Caco-2 (cell line): ENCODE measurements around the gene CHIC2. TPM values are rescaled to one million over a fixed set of nuclear protein-coding genes. Genes with fewer than 3 reads are reported as not detected.

Experiments used
- BruUV-seq: library from RNA; stranded (reverse); fragments of 400-500 nt; replicated peaks from 2 replicates; lab custom pipeline; 2021; lab: Mats Ljungman, UMichigan
- CTCF ChIA-PET: fragments of 300-600 bp; sonication (Branson Sonifier 250); formaldehyde crosslinking; loops from one replicate; lab custom pipeline; 2022; ENCODE audit warnings: antibody characterized with exemption; lab: Charles Lee
- POLR2A ChIA-PET: fragments of 300-600 bp; sonication (Branson Sonifier 250); formaldehyde crosslinking; loops from one replicate; lab custom pipeline; 2022; ENCODE audit warnings: antibody characterized with exemption; lab: Charles Lee
- DNase-seq, 2 experiments: peaks; one replicate each; pipeline versions ENCODE4 v3.0.0 to v3.0.0-alpha.2; 2020 to 2022
- H3K27me3 ChIP-seq: replicated peaks from 2 replicates; pipeline ENCODE4 v1.6.0; 2011; ENCODE audit warnings: low read length; ENCODE audit not compliant: control insufficient read depth, insufficient read depth
- H3K36me3 ChIP-seq: 2 replicates; pipeline ENCODE4 v1.5.1; 2011; ENCODE audit warnings: low read length; ENCODE audit not compliant: control insufficient read depth, insufficient read depth
- H3K4me1 ChIP-seq: fragments of 250-450 bp; sonication (Bioruptor Pico); 2 replicates; pipeline ENCODE4 v1.5.1; 2020; ENCODE audit warnings: mild to moderate bottlenecking
- H3K4me3 ChIP-seq: 2 replicates; pipeline ENCODE4 v1.5.1; 2011; ENCODE audit warnings: low read depth, mild to moderate bottlenecking, control low read depth, low read length
- H3K9me3 ChIP-seq: fragments of 250-450 bp; sonication (Bioruptor Pico); 2 replicates; pipeline ENCODE4 v1.5.1; 2020; ENCODE audit warnings: mild to moderate bottlenecking, moderate library complexity
- H3K27ac Mint-ChIP-seq: one replicate; pipeline ENCODE4 v1.8.0; 2022; ENCODE audit warnings: mixed read lengths; ENCODE audit not compliant: unreplicated experiment
- H3K27me3 Mint-ChIP-seq: one replicate; pipeline ENCODE4 v1.8.0; 2022; ENCODE audit warnings: mixed read lengths; ENCODE audit not compliant: insufficient read depth, unreplicated experiment
- H3K36me3 Mint-ChIP-seq: one replicate; pipeline ENCODE4 v1.8.0; 2022; ENCODE audit warnings: mild to moderate bottlenecking, mixed read lengths; ENCODE audit not compliant: insufficient read depth, unreplicated experiment
- H3K4me1 Mint-ChIP-seq: one replicate; pipeline ENCODE4 v1.8.0; 2022; ENCODE audit warnings: low read depth, mixed read lengths; ENCODE audit not compliant: unreplicated experiment
- H3K4me3 Mint-ChIP-seq: one replicate; pipeline ENCODE4 v1.8.0; 2022; ENCODE audit warnings: mild to moderate bottlenecking, moderate library complexity, mixed read lengths; ENCODE audit not compliant: unreplicated experiment
- H3K9me3 Mint-ChIP-seq: one replicate; pipeline ENCODE4 v1.8.0; 2022; ENCODE audit warnings: mixed read lengths; ENCODE audit not compliant: unreplicated experiment
- intact Hi-C: fragments of 100-400 bp; cut with micrococcal nuclease; formaldehyde crosslinking; loops from one replicate; pipeline ENCODE4 v1.10.0; 2022; ENCODE audit not compliant: unreplicated experiment
- total RNA-seq: library from RNA; stranded (reverse); gene quantifications from 2 replicates; pipeline ENCODE4 v1.2.3, GENCODE V29; 2022
- TF ChIP-seq, protein P1 (sequence below), 2 experiments: fragments of 200-600 bp in 1 of 2; IDR thresholded peaks; 1 replicate in 1 of 2; 2 replicates in 1 of 2; pipeline versions ENCODE4 v1.5.1 to v1.8.0; 2011 to 2022; ENCODE audit warnings: antibody characterized with exemption in 1 of 2, control low read depth in 1 of 2, inconsistent platforms in 1 of 2, low read depth in 1 of 2, low read length in 1 of 2, mild to moderate bottlenecking in 1 of 2, moderate library complexity in 1 of 2; ENCODE audit not compliant: insufficient read depth in 1 of 2, severe bottlenecking in 1 of 2, unreplicated experiment in 1 of 2

Gene CHIC2
- total RNA-seq, 1 experiment from 2014 or later: 30.0 TPM

DNA sequence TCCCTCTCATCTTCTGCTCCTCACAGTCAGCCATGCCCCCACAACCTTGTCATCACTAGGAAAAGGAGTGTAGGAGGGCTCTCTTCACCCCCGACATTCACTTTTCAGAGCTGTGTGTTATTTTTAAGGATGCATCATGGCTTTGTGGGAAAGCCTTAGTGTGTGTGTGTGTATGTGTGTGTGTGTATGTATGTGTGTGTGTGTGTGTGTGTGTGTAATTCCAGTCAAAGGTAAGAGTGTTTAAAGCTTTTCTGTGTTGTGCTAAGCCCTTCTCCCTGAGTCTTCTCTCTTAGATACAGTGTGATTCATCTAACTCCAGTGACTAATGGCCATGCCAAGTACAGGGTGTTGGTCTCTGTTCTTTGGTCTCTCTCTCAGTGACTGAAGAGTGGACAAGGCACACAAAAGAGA lies 76.6 kb downstream of the CHIC2 start:
- Mint-ChIP-seq H3K4me3 (no peak overlapping the region), H3K36me3 (peaks cover 14% of the 10 kb centered on the region), H3K4me1 (peaks cover 9% of the 10 kb centered on the region), H3K27me3 (no peaks in the 10 kb centered on the region), H3K9me3 (peaks cover 17% of the 10 kb centered on the region), H3K27ac (no peak overlapping the region)
- H3K4me1 ChIP-seq: peaks cover 5% of the 10 kb centered on the region
- intact Hi-C loops: no loop called here
- ChIA-PET POLR2A (no interaction called here), CTCF (no interaction called here)
- no peaks in the 10 kb centered on the region for H3K36me3 ChIP-seq
- H3K4me3 ChIP-seq: no peak overlapping the region
- H3K9me3 ChIP-seq: no peaks in the 10 kb centered on the region
- BruUV-seq: no TSS peak
- TF ChIP-seq, protein P1, sequence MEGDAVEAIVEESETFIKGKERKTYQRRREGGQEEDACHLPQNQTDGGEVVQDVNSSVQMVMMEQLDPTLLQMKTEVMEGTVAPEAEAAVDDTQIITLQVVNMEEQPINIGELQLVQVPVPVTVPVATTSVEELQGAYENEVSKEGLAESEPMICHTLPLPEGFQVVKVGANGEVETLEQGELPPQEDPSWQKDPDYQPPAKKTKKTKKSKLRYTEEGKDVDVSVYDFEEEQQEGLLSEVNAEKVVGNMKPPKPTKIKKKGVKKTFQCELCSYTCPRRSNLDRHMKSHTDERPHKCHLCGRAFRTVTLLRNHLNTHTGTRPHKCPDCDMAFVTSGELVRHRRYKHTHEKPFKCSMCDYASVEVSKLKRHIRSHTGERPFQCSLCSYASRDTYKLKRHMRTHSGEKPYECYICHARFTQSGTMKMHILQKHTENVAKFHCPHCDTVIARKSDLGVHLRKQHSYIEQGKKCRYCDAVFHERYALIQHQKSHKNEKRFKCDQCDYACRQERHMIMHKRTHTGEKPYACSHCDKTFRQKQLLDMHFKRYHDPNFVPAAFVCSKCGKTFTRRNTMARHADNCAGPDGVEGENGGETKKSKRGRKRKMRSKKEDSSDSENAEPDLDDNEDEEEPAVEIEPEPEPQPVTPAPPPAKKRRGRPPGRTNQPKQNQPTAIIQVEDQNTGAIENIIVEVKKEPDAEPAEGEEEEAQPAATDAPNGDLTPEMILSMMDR (IDR thresholded peaks at IDR 0.05; ENCODE audit: insufficient read depth in 1 of 2, low read depth in 1 of 2, low read length in 1 of 2, severe bottlenecking in 1 of 2, unreplicated experiment in 1 of 2): no peak
- no peaks in the 10 kb centered on the region for H3K27me3 ChIP-seq
- no peak for DNase-seq

DNA sequence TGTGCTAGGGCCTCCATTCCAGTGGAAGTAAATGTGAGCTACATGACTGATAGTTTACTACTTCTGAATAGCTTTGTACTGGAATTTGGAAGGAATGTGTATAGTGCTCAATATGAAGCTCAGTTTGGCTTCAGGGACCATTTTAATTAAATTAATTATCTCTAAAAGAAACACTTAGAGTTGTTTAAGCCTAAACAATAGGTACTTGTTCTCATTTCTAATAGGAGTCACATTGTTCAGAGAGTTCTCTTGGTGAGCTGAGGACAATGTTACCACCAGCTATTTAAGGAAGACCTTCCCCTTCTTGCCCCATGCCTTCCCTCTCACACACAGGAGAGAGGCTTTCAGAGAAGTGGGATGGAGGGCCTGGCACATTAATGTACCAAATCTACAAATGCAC lies 78.3 kb downstream of the CHIC2 start:
- CTCF ChIA-PET: no interaction called here

DNA sequence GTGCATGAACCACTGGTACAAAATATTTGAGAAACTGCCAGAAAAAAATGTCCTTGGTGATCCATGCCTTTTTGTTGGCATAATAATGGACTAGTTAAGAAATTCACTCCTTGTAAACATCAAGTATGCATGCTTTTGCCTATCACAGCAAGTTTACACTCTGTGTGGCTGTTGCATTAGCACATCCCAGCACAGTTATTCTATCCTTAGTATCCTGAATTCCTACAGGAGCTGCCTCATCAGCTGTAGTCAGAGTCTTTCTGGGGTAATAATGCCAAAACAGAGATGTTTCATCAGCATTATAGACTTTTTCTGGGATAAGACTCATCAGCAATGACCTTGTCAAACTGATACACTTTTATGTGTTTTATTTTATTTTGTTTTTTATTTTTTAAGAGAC lies 82.8 kb downstream of the CHIC2 start:
- Mint-ChIP-seq H3K4me1 (peaks cover 9% of the 10 kb centered on the region), H3K27me3 (no peaks in the 10 kb centered on the region), H3K27ac (no peak overlapping the region), H3K9me3 (peaks cover 17% of the 10 kb centered on the region), H3K36me3 (peaks cover 14% of the 10 kb centered on the region), H3K4me3 (no peak overlapping the region)
- TF ChIP-seq, protein P1 (IDR thresholded peaks at IDR 0.05; ENCODE audit: insufficient read depth in 1 of 2, low read depth in 1 of 2, low read length in 1 of 2, severe bottlenecking in 1 of 2, unreplicated experiment in 1 of 2): no peak
- CTCF ChIA-PET: no interaction called here
- intact Hi-C loops: no loop called here
- no peak overlapping the region for H3K4me3 ChIP-seq
- POLR2A ChIA-PET: interaction anchor here (0.6 kb wide), 1 partner anchor 288 kb away, joined by 5 read pairs; no protein-coding TSS in a partner anchor
- no peaks in the 10 kb centered on the region; the same call in 1 of the 2 replicates for H3K4me1 ChIP-seq
- no peaks in the 10 kb centered on the region for H3K9me3 ChIP-seq
- no peak for DNase-seq
- no TSS peak for BruUV-seq
- no peaks in the 10 kb centered on the region for H3K27me3 ChIP-seq
- H3K36me3 ChIP-seq: no peaks in the 10 kb centered on the region

More for the DNA sequence above, 78.3 kb downstream of the CHIC2 start:
- TF ChIP-seq, protein P1 (IDR thresholded peaks at IDR 0.05; ENCODE audit: insufficient read depth in 1 of 2, low read depth in 1 of 2, low read length in 1 of 2, severe bottlenecking in 1 of 2, unreplicated experiment in 1 of 2): no peak
- BruUV-seq: no TSS peak
- no peak overlapping the region for H3K27ac Mint-ChIP-seq
- peaks cover 4% of the 10 kb centered on the region for H3K4me1 ChIP-seq
- H3K4me1 Mint-ChIP-seq: peaks cover 9% of the 10 kb centered on the region
- H3K27me3 ChIP-seq: no peaks in the 10 kb centered on the region
- H3K4me3 ChIP-seq: no peak overlapping the region
- H3K36me3 ChIP-seq: no peaks in the 10 kb centered on the region
- H3K27me3 Mint-ChIP-seq: no peaks in the 10 kb centered on the region
- H3K9me3 Mint-ChIP-seq: peaks cover 17% of the 10 kb centered on the region
- no peak overlapping the region for H3K4me3 Mint-ChIP-seq
- H3K36me3 Mint-ChIP-seq: peaks cover 14% of the 10 kb centered on the region
- POLR2A ChIA-PET: no interaction called here
- intact Hi-C loops: no loop called here
- no peak for DNase-seq
- H3K9me3 ChIP-seq: no peaks in the 10 kb centered on the region
